GM12873 (cell line): ENCODE data around the gene MALRD1.

Experiments used
- CTCF ChIP-seq: IDR thresholded peaks from 2 replicates; pipeline ENCODE4 v1.5.1; 2012; ENCODE audit warnings: low read depth, mild to moderate bottlenecking, moderate library complexity, low read length, control low read depth; ENCODE audit not compliant: insufficient read depth; ENCODE audit errors: missing control alignments

Gene MALRD1

GRCh38 chr10:19385846-19386450, 337.3 kb downstream of the MALRD1 start:
- TF ChIP-seq CTCF: no peak

GRCh38 chr10:19408924-19409323, 360.3 kb downstream of the MALRD1 start:
- no peak for TF ChIP-seq CTCF

- TF ChIP-seq CTCF: no peak
These were observed 362.5 kb downstream of the MALRD1 start for GRCh38 chr10:19411119-19411518.

GRCh38 chr10:19412531-19412930, 363.9 kb downstream of the MALRD1 start:
- TF ChIP-seq CTCF: no peak

GRCh38 chr10:19416164-19416563, 367.6 kb downstream of the MALRD1 start:
- no peak for TF ChIP-seq CTCF

GRCh38 chr10:19417740-19418139, 369.1 kb downstream of the MALRD1 start:
- TF ChIP-seq CTCF: no peak

GRCh38 chr10:19421674-19422073, 373.1 kb downstream of the MALRD1 start:
- no peak for TF ChIP-seq CTCF

GRCh38 chr10:19426034-19426433, 377.4 kb downstream of the MALRD1 start:
- TF ChIP-seq CTCF: no peak
